Renal cortical epithelial cell (primary cell): ENCODE results near the gene AOPEP. TPM values are rescaled to one million over a fixed set of nuclear protein-coding genes. Genes with fewer than 3 reads are reported as not detected.

Experiments
- DNase-seq: peaks from one replicate; pipeline ENCODE4 v3.0.0-alpha.2; 2011; ENCODE audit warnings: low read depth
- total RNA-seq: library from RNA; depleted of rRNA; stranded (reverse); fragments of >200 nt; gene quantifications from 2 replicates; pipeline ENCODE4 v1.2.3, GENCODE V29; 2014

AOPEP gene
- total RNA-seq, 1 donor from 2014 or later, result 133 TPM

DNA sequence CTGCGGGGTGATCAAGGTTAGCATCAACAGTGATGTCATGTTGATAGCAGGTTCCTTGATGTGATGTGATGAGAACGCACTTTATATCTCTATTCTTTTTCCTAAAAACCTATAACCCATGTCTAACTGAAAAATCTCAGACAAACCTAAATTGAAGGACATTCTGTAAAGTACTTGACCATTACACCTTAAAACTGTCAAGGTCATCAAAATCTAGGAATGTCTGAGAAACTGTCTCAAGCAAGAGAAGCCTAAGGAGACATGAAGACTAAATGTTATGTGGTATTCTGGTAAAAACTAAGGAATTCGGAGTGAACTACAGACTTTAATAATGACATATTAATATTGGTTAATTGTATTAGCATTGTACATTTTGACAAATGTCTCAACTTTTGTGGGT is 170.0 kb downstream of the AOPEP start:
- DNase-seq, result no peak

DNA sequence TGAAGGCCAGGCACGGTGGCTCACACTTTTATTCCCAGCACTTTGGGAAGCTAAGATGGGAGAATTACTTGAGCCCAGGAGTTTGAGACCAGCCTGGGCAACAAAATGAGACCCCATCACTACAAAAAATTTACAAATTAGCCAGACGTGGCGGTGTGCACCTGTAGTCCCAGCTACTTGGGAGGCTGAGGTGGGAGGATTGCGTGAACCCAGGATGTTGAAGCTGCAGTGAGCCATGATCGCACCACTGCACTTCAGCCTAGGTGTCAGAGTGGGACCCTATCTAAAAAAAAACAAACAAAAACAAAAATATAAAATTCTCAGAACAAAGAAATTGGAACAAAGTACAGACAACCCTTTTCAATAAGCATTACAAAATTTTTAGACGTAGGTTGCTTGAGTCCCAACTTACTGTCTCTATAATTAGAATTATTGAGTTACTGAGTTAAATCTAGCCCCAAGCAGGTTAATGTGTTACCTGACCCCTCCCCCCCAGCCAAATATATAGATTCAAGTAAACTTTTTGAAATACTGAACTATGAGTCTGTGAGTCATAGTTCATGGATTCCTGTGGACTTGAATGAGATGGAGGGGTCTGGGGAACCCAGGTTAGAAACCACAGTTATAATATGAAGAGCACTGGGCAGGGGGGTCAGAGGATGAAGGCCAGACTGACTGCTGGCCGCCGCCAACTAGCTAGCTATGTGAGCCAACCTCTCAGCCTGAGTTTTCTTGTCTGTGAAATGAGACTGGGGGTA is 173.1 kb downstream of the AOPEP start:
- peak; percentile 51 for DNase-seq

DNA sequence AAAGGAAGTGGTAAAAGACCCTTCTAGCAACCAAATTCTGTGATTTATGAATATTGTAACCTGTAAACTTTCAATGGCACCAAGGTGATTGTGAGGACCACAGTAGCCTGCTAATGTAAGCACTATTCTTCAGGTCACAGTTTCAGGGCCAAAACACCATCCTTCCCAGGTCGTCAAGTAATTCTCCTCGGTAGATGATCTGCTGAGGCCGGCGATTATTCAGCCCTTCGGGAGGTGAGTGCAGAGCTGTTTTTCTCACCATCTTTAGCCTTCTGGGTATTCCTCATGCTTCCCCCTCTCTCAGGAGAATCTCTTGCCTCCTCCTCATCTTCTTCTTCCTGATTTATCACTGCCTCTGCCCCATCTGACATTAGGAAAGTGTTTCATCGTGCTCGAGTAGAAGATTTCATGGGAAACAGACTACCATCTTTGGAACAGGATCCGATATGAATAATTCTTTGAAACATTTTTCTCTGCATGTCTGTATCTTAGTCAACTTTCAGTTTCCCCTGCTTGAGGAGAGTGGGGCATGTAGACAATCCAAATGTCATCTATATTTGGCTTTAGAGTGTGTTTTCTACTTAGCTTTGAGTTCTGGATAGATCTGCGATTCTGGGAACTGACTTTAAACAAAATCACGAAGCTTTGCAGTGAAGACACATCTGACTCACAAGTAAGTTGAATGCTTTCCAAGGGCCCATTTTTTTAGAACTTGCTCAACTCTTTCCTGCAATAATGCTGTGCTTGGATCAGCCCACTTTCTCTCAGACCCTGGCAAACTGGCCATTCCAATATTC is 173.9 kb downstream of the AOPEP start:
- peak; percentile 96 for DNase-seq

DNA sequence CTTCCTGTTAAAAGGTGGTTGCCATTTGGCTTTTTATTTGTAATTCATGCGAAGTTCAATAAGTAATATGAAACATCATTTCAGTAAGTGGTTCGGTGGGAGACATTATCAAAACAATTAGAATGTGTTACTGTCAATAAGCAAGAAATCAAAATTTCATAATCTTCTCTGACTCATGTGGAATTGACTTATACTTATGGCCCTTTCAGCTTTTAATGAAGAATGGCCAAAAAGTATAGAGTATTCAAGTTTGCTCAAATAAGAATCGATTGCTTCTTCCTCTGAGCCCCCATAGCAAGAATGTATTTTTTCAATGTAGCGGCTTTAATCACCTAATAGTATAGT is 174.5 kb downstream of the AOPEP start:
- no peak for DNase-seq

DNA sequence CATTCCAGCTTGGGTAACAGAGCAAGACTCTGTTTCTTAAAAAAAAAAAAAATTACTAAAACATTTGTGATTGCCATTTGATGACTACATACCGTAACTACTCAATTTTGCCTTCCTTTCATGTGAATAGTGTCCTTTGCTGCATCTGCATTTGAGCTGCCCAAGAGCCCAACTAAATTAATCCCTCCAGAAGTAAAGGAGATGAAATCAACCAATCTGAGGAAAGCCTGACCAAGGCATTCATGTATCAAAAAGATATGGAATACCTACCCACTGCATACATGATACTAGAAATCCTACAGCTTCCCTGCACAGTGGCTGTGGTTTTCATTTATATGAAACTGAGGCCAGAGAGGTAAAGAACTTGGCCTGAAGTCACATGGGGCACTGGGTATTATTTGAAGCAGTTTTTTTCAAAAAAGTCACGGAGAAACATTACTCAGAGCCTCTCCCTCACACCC is 177.5 kb downstream of the AOPEP start:
- no peak for DNase-seq

DNA sequence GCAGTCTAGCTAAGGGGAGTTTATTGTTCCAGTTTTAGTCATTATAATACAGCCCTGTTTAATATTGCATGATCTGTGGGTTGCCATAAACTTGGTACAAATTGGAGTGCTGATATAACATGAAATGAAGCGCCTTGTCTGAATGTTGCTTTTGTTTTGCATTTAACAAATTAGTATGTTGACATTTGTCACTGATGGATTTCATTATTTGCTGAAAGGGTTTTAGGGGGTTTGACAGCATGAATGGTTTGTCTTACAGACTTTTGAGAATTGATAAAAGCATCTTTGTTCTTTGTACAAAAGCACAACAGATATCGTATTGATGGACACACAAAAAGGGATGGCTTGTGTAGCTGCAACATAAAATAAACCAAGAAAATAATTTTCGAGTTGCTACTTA is 178.3 kb downstream of the AOPEP start:
- no peak for DNase-seq

DNA sequence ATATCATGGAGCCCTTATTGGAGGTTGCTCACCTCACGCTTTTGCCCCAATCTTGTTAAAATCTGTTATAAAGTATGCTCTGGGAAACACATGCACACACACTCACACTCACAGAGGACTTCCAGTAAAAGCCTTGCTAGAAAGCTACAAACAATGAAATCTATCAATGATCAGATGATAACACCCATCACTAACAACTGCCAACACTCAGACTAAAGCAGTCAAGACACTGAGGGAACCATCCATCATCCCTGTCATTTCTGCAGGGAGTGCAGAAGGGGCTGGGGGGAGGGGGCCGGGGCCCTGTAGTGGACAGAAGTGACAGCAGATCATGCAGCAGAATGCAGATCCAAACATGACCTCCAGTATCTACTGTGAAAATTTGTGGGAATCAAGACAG is 179.1 kb downstream of the AOPEP start:
- DNase-seq, result no peak

DNA sequence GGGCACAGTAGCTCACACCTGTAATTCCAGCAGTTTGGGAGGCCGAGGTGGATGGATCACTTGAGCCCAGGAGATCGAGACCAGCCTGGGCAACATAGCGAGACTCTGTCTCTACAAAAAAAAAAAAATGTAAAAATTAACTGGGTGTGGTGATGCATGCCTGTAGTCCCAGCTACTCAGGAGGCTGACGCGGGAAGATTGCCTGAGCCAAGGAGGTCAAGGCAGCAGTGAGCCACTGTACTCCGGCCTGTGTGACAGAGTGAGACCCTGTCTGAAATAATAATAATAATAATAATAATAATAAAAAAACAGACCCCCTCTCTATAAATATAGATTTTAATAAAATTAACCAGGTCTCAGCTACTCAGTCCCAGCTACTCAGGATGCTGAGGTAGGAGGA is 179.7 kb downstream of the AOPEP start:
- DNase-seq, result no peak

DNA sequence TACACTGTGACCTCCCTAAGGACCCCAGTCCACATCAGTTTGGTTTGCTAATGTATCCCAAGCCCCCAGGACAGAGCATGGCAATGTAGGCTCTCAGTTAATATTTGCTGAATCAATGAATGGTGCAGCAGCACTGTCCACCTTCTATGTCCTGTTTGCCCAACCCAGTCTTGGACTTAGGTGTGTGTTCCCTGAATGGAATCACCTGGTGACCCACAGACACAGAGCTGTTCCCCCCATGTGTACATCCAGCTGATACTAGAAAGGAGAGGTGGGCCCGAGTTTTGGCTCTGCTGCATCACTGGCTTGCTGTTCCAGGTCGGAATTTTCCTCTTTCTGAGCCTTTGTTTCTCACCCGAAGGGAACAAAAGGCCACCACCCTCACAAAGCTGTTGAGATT is 180.2 kb downstream of the AOPEP start:
- DNase-seq, result no peak

DNA sequence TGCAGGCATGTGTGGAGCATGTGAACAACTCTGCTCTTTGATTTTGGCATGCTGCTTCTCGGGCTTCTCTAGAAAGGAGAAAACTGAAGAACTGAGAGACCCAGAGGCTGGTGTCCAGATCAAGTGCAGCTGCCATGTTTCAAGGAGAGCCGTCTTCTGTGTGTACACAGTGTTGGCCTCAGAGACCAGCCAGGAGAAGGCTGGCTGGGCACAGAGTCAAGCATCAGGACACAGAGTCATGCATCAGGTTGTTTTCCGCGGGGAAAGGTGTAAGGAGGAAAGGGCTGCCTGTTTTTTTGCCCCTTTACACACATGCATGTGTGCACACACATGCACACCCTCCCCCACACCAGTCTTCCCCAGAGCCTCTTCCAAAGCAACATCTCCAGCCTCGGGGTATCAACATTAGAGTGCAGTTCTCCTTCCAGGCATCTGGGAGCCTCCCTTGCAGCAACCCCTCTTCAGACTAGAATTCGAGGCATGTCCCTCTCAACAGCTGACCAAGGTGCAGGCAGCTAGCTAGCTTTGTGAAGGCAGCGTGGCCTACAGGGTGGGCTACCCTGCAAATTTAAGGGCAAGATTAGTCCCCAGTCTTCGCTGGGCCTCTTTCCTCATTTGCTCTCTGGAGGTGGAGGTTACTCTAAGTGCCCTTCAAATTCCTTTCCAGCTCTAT is 180.9 kb downstream of the AOPEP start:
- DNase-seq, result no peak

DNA sequence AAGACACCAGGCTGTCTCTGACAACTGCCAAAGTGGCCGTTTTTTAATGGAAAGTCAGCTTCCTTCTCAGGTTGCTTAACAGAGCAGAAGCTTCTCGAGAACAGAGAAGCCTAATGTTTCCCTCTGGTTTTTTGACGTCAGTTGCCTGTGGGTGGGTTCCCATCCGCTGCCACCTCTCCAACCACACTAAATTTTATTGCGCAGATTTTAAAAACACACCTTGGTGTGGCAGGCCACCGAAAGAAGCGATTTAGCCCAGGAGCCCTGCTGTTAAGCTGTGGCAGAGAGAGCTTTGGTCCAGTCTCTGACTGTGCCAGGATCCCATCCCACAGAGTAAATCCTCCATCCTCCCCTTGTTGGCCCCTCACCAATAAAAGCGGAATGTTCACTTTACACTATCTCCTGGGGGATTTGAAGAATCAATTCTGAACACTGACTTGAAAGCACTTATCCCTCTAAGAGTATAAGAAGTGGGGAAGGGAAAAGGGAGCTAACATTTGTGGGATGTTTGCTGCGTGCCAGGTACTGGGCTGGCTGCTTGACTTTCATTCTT is 181.6 kb downstream of the AOPEP start:
- no peak for DNase-seq

DNA sequence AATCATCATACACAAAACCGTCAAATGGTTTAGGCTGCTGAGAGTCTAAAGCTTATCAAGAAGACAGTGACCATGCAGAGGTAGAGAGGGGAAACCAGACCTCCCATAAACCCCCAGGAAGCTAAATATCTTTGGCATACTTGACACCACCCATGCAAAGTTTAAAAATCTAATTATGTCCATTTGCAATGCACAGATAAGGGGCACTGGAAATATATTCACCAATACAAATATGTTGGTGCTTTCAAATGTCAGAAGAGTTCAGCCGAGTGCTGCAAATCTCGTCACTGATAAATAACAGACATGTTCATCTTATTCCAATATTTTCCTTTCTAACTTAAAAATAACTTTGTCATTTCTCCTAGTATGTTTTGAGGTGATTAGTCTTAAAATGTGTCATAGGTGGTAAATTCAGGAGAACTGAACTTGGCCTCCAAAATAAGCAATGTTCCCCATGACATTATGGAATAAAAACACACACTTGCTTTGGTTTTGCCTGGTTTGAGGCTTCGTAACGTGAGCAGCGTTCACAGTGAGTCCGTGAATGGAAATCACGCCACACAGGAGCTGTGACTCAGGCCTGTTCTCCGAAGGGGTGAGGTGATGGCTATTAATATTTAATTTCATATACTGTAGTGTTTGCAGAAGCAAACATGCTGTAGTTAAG is 182.2 kb downstream of the AOPEP start:
- DNase-seq, result peak; percentile 88

DNA sequence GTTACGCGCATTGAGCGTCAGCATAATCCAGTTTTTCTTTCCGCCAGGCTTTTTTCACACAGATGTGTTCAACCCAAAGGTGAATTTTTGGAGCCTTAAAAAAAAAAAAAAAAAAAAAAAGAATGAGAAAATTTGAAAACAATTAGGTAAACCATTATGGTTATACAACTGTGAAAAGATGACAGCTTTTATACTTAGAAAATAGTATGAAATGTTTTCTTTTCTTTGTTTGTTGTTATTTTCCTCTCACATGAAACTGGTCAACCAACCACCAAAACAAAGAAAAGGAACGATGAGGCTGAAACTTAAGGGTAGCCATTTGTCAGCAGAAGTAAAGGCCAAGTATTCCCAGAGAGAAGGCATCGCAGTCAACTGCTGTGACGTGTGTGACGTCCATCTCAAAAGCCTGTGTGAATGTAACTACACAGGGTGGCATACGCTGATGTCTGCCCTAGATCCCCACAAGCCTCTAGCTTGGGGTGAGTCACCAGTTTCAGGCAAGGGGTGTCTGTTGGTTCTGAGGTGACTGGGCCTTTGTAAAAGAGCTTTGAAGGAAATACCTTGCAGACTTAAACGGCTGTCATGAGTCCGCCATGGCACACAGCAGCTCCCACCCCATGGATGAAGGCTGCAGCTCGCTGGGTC is 182.9 kb downstream of the AOPEP start:
- DNase-seq, result peak; percentile 42

DNA sequence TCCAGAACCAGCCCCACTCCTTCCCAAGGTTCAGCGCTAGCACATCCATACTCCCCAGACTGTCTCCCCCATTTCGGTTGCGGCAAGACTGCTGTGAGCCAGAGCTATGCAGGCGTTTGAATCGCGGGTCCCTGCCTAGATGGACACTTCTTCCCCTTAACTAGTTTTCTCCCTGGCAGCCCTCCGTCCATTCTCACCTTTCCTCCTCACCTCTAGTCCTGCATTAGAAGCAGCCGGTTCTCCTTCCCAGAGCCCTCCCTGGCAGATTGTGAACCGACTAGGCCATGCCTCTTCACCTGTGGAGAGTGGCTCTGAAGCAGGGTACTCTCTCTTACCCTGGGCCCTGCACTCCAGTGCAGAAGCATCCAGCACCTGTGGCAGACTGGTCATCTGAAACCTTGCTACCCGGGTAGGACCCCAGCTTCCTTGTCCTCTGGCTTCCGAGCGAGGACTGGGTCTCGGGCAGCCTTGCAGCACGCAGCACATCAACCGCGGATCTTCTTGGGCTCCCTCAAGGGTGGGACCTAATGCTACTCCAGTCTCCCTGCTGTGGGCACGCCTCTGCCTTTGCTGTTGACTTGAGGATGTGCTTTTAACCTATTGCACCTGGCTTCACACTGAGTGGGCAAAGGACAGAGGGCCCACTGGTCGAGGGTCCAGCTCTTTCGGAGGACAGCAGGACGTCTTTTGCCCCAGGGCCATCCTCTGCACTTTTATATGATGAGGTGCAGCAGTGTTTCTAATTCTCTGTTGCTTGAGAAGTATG is 183.6 kb downstream of the AOPEP start:
- no peak for DNase-seq

DNA sequence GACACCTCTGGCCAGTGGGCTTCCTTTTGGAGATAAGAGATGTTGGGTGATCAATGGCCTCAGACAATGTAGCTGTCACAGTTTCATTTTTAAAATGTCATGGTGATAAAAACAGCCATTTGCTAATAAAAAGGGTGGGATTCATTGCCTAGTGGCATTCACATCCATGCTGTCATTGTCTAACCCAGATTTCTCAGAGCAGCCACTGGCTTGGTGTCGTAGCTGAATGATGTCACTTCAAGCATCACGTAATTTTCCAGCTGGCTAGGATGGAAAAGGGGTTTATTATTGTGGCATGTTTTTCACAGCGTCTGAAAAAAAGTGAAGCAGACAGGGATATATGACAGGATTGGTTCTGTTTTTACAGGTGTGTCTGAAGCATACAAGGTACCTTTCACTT is 184.7 kb downstream of the AOPEP start:
- DNase-seq, result no peak

DNA sequence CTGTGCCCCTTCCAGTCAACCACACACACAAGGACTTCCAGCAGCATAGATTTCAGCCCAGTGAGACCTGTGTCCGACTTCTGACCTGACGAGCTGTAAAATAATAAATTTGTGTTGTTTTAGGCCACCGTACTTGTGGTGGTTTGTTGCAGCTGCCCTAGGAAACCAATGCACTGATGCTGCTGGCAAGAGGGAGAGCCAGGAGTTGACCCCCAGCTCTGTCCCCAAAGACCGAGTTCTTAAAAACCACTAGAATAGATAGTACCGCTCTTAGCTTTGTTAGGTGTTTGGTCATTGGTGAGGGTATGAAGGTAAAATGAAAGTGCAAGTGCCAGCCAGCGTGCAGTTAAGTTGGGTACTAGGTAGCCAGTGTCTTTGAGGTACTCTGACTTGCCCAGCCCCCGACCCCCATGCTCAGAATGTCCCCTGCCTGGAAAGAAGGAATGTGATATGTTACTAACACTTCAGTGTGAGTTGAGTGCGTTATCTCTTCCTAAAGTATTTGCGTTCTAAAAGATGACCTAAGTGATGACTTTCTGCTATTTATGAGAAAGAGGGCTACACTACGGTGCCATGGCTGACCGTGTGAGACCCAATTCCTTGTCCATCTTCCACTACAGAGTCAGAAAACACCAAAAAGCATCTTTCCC is 185.6 kb downstream of the AOPEP start:
- DNase-seq, result no peak

DNA sequence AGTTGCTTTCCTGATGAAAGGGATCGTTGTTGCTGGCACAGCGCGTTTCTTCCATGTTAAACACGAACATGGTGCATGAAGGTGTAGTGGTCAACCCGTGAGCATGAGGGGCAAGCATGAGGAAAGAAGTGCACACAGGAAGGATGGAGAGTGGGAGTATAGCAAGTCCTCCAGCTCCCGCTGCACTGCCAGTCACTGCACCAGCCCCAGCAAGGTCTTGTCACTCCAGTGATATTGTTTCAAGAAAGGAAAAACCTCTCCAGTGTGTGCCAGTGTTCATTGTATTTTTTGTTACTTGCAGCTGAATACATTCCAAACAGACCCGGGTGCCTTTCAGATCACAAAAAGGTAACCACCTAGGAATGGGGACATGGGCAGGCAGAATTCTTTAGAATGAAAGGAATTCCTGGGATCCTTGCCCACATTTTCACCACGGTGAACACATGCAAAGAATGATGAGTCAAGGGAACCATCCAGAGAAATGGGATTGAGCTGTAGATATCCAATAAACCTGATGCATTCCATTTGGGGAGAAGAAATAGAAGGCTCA is 186.3 kb downstream of the AOPEP start:
- DNase-seq, result peak; percentile 96

DNA sequence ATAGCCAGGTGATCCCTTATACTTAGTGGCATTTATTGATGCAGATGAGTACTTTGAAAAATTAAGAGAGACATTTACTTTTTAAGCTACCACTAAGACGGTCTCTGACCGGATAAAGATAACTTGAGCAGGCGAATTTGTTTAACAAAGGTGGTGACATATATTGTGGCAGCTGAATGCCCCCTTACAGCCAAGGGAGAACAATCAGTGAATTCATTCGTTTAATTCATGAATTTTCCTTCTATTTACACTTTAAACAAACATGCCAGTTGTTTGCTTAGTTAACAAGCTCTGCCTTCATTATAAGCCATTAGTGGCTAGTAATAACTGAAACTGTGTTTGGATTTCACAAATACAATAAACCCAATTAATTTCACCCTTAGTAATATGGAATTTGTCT is 187.1 kb downstream of the AOPEP start:
- DNase-seq, result no peak

DNA sequence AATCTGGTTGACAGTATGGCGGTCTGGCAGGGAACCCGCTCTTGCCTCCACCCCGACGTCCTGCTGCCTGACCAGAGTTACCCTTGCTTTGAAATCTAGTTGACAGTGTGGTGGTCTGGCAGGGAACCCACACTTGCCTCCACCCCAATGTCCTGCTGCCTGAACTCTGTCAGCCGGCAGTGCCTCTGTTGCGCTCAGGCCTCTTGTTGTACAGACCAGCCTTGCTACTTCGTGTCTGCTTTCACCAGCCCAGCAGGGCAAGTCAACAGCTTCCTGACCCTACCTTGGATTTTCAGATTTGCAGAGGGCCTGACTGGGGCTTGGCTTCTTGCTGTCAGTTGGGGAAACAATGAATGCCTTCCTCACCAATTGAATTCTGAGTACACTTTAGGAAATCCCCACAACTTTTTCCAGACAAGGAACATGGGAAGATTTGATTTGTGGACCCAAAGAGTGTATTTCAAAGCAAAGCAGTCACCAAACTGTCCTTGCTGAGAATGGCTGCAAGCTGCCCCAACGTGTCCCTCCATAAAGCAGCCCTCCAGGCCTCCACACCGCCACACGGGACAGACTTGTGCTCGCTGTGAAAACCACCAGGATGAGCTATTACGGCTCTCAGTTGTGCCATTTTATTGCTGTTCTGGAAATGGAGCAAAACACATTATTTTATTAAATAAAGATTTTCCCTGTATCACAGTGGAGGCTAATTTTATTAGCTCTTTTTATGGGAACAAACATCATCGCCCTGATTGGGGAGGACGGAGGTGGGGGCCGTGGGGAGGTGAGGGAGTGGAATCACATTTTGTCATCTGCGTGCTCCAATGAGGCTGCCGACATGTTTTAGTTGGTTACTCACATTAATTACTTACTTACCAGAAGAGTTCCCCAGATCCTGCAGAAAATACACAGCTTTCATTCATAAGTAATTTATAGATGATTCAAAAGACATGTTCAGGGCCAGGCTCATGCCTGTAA is 189.3 kb downstream of the AOPEP start:
- no peak for DNase-seq
